ENCODE measurements around the gene ELMO1. TPM values are rescaled to one million over a fixed set of nuclear protein-coding genes. Genes with fewer than 3 reads are reported as not detected.

The ELMO1 gene
- total and polyA plus RNA-seq, 10 of the 15 experiments (the other 5 are each of a cell fraction or from before 2014, with no cell fraction given) = 22.6 to 85.9 (median 56.6) TPM

DNA sequence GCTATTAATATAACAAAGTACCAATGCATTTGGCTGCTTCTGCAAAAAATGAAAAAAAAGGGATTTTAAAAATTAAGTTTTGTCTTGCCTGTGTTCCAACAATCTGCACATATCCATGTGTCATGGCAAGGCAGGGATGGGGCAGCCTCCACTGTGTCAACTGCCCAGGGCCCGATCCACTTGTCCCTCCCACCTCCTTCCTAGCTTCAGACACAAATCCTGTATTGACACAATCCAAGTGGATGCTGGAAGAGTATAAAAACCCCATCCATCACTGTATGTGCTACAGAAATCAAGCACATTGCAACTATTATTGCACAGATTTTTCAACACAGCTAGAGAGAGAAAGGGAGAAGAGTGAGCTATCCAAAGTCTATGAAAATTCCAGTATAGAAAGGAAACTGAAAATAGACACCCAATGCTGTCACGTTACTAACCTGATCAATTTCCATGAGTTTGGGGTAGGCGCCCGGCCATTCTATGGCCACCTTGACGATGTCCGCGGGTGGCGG, 106.4 kb downstream of the ELMO1 start:
- no peaks in the 10 kb centered on the region for H3K36me3 ChIP-seq (ENCODE audit: control insufficient read depth in 2 of 2, insufficient read depth in 2 of 2, low read length in 1 of 2)
- peaks cover 53% of the 10 kb centered on the region for H3K79me2 ChIP-seq (ENCODE audit: control insufficient read depth, insufficient read depth, low read length)
- 1% methylated on average over 8 of the region's 8 CpGs for WGBS (ENCODE audit: insufficient coverage, insufficient replicate concordance, low lambda C conversion rate, missing lambda C conversion rate)
- peak overlapping the region; percentile 85 for H3K27ac ChIP-seq (ENCODE audit: control insufficient read depth, insufficient read depth)
- RAD21 ChIA-PET (ENCODE audit: unreplicated experiment) = interaction anchor here (1.3 to 5.0 kb wide), 6 partner anchors 12 to 474 kb away, joined by 3 to 32 read pairs (median 4); no protein-coding TSS in a partner anchor
- TF ChIP-seq, protein P1, sequence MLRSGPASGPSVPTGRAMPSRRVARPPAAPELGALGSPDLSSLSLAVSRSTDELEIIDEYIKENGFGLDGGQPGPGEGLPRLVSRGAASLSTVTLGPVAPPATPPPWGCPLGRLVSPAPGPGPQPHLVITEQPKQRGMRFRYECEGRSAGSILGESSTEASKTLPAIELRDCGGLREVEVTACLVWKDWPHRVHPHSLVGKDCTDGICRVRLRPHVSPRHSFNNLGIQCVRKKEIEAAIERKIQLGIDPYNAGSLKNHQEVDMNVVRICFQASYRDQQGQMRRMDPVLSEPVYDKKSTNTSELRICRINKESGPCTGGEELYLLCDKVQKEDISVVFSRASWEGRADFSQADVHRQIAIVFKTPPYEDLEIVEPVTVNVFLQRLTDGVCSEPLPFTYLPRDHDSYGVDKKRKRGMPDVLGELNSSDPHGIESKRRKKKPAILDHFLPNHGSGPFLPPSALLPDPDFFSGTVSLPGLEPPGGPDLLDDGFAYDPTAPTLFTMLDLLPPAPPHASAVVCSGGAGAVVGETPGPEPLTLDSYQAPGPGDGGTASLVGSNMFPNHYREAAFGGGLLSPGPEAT (IDR thresholded peaks at IDR 0.05; ENCODE audit: low read depth) = no peak
- TF ChIP-seq BCL11A (IDR thresholded peaks at IDR 0.05; ENCODE audit: low read depth, low read length) (no peak), CHD4 (IDR thresholded peaks at IDR 0.05) (no peak), TCF7 (IDR thresholded peaks at IDR 0.05; ENCODE audit: borderline replicate concordance) (no peak), POU2F2 (IDR thresholded peaks at IDR 0.05; ENCODE audit: borderline replicate concordance, low read depth, low read length) (no peak), WRNIP1 (IDR thresholded peaks at IDR 0.05; ENCODE audit: borderline replicate concordance, low read depth, low read length) (no peak), MYC (IDR thresholded peaks at IDR 0.05; ENCODE audit: insufficient read depth, insufficient read length, insufficient replicate concordance, low read length, severe bottlenecking) (no peak), NFYB (IDR thresholded peaks at IDR 0.05; ENCODE audit: insufficient read depth, low read depth, low read length) (no peak), EED (IDR thresholded peaks at IDR 0.05; ENCODE audit: low read depth) (no peak), NRF1 (conservative IDR thresholded peaks at IDR 0.05; ENCODE audit: low read depth, low read length) (no peak), NR2F1 (conservative IDR thresholded peaks at IDR 0.05) (no peak), PAX8 (IDR thresholded peaks at IDR 0.05) (no peak), BHLHE40 (IDR thresholded peaks at IDR 0.05; ENCODE audit: borderline replicate concordance in 1 of 2, low read depth in 2 of 2, low read length in 1 of 2) (no peak)
- TF ChIP-seq, protein P2, sequence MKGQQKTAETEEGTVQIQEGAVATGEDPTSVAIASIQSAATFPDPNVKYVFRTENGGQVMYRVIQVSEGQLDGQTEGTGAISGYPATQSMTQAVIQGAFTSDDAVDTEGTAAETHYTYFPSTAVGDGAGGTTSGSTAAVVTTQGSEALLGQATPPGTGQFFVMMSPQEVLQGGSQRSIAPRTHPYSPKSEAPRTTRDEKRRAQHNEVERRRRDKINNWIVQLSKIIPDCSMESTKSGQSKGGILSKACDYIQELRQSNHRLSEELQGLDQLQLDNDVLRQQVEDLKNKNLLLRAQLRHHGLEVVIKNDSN (IDR thresholded peaks at IDR 0.05; ENCODE audit: borderline replicate concordance, extremely low read length, insufficient read depth, low read depth, low read length) = no peak
- TF ChIP-seq, protein P3, sequence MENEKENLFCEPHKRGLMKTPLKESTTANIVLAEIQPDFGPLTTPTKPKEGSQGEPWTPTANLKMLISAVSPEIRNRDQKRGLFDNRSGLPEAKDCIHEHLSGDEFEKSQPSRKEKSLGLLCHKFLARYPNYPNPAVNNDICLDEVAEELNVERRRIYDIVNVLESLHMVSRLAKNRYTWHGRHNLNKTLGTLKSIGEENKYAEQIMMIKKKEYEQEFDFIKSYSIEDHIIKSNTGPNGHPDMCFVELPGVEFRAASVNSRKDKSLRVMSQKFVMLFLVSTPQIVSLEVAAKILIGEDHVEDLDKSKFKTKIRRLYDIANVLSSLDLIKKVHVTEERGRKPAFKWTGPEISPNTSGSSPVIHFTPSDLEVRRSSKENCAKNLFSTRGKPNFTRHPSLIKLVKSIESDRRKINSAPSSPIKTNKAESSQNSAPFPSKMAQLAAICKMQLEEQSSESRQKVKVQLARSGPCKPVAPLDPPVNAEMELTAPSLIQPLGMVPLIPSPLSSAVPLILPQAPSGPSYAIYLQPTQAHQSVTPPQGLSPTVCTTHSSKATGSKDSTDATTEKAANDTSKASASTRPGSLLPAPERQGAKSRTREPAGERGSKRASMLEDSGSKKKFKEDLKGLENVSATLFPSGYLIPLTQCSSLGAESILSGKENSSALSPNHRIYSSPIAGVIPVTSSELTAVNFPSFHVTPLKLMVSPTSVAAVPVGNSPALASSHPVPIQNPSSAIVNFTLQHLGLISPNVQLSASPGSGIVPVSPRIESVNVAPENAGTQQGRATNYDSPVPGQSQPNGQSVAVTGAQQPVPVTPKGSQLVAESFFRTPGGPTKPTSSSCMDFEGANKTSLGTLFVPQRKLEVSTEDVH (IDR thresholded peaks at IDR 0.05; ENCODE audit: low read depth, partially characterized antibody) = no peak
- CTCF ChIA-PET = interaction anchor here (0.7 to 19.0 kb wide), 10 partner anchors 8 to 491 kb away, joined by 3 to 298 read pairs (median 5); no protein-coding TSS in a partner anchor
- H3K9me3 ChIP-seq (replicated peaks; ENCODE audit: control insufficient read depth, insufficient read depth, low read length) = no peaks in the 10 kb centered on the region; the same call in 2 of the 3 replicates
- H2AFZ ChIP-seq (ENCODE audit: control insufficient read depth, low read depth, low read length) = peak overlapping the region; percentile 81
- no peaks in the 10 kb centered on the region for H3K27me3 ChIP-seq (replicated peaks in 1 of 2; ENCODE audit: control insufficient read depth in 2 of 2, insufficient read depth in 2 of 2, low read length in 1 of 2)
- BruUV-seq (replicated peaks) = no TSS peak
- intact Hi-C loops (cut with micrococcal nuclease; ENCODE audit: unreplicated experiment) (loop anchor here (2.0 kb wide), 1 partner anchor 57 kb away; no protein-coding TSS in a partner anchor), in situ Hi-C loops (cut with MboI) (loop anchor here (5.0 to 10.0 kb wide), 5 partner anchors 55 to 1617 kb away; no protein-coding TSS in a partner anchor)
- H4K20me1 ChIP-seq (ENCODE audit: control insufficient read depth, insufficient read depth) = no peaks in the 10 kb centered on the region
- FAIRE-seq = no peak
- H3K4me2 ChIP-seq (ENCODE audit: control insufficient read depth, insufficient read depth) = peak overlapping the region; percentile 95
- peaks cover 36% of the 10 kb centered on the region for H3K4me1 ChIP-seq (ENCODE audit: control insufficient read depth, insufficient read depth, low read length)
- H3K4me3 ChIP-seq = peak overlapping the region; percentile 69
- POLR2A ChIA-PET = interaction anchor here (0.8 to 1.6 kb wide), 3 partner anchors 7 to 11 kb away, joined by 3 to 5 read pairs (median 5); no protein-coding TSS in a partner anchor
- SMC1A ChIA-PET (ENCODE audit: uncharacterized antibody, unreplicated experiment) = interaction anchor here (0.6 to 8.2 kb wide), 13 partner anchors 9 to 474 kb away, joined by 3 to 106 read pairs (median 4); no protein-coding TSS in a partner anchor
- peak overlapping the region; percentile 62 for H3K9ac ChIP-seq (ENCODE audit: control insufficient read depth, insufficient read depth, low read length)
- ATAC-seq = peak; percentile 3; the same call in 1 of the 3 replicates
- no peak for DNase-seq (ENCODE audit: low read depth, low spot score)

All from GM12878 (cell line).